ENCODE data around the gene CELF2. TPM values are rescaled to one million over a fixed set of nuclear protein-coding genes. Genes with fewer than 3 reads are reported as not detected.

Gene CELF2
- total and polyA plus RNA-seq, 9 of the 15 experiments (the other 6 are each of a cell fraction or from before 2014, with no cell fraction given) = 4.0 to 20.3 (median 11.1) TPM

- Histone ChIP-seq H3K27ac (ENCODE audit: extremely low read depth, low read depth, low read length) (no peak overlapping the region), H3K4me2 (ENCODE audit: insufficient read depth, low read length) (no peak overlapping the region), H3K4me3 (no peak overlapping the region), H3K9me1 (ENCODE audit: control insufficient read depth, insufficient read depth, low read length) (no peaks in the 10 kb centered on the region), H2AFZ (ENCODE audit: low read depth, low read length) (no peak overlapping the region), H4K20me1 (replicated peaks; ENCODE audit: control insufficient read depth, insufficient read depth, low read length) (no peaks in the 10 kb centered on the region), H3K27me3 (ENCODE audit: control insufficient read depth in 2 of 2, insufficient read depth in 2 of 2, low read length in 2 of 2) (peaks cover 13 to 18% of the 10 kb centered on the region in 2 experiments), H3K4me1 (replicated peaks in 1 of 2; ENCODE audit: control insufficient read depth in 2 of 2, insufficient read depth in 2 of 2, low read length in 2 of 2) (peaks cover 0 to 13% of the 10 kb centered on the region in 2 experiments; a peak in 2 of 5 replicates), H3K9ac (ENCODE audit: insufficient read depth in 1 of 2, low read depth in 2 of 2, low read length in 2 of 2) (no peak overlapping the region), H3K36me3 (ENCODE audit: control insufficient read depth, insufficient read depth, low read length) (no peaks in the 10 kb centered on the region), H3K9me3 (replicated peaks; ENCODE audit: control insufficient read depth, insufficient read depth, low read depth, low read length) (no peaks in the 10 kb centered on the region), H3K79me2 (ENCODE audit: control insufficient read depth, insufficient read depth, low read length) (no peaks in the 10 kb centered on the region)
- TF ChIP-seq POLR2B (IDR thresholded peaks at IDR 0.05; ENCODE audit: low read depth, partially characterized antibody) (no peak), PHTF2 (CRISPR knock-in tag; IDR thresholded peaks at IDR 0.05) (no peak), BRCA1 (IDR thresholded peaks at IDR 0.05) (no peak), BRCA1 (CRISPR knock-in tag; IDR thresholded peaks at IDR 0.05) (no peak), SRF (CRISPR knock-in tag; IDR thresholded peaks at IDR 0.05) (no peak), RNF2 (IDR thresholded peaks at IDR 0.05) (no peak), BHLHE40 (IDR thresholded peaks at IDR 0.05; ENCODE audit: low read length) (no peak), ZBTB33 (CRISPR knock-in tag; IDR thresholded peaks at IDR 0.05) (no peak), TCF7 (IDR thresholded peaks at IDR 0.05; ENCODE audit: borderline replicate concordance) (no peak), TCFL5 (CRISPR knock-in tag; conservative IDR thresholded peaks at IDR 0.05) (no peak), NCOA1 (IDR thresholded peaks at IDR 0.05; ENCODE audit: low read depth) (no peak), ZNF165 (CRISPR knock-in tag; IDR thresholded peaks at IDR 0.05; ENCODE audit: borderline replicate concordance) (no peak), SNRNP70 (optimal IDR thresholded peaks at IDR 0.05; ENCODE audit: low read depth, low read length) (no peak), NCOA6 (IDR thresholded peaks at IDR 0.05) (no peak), TEAD4 (IDR thresholded peaks at IDR 0.05; ENCODE audit: low read length) (no peak), TEAD4 (CRISPR knock-in tag; IDR thresholded peaks at IDR 0.05; ENCODE audit: borderline replicate concordance) (no peak), E2F3 (CRISPR knock-in tag; IDR thresholded peaks at IDR 0.05) (no peak), HNRNPUL1 (IDR thresholded peaks at IDR 0.05; ENCODE audit: low read length) (no peak), PHB (CRISPR knock-in tag; IDR thresholded peaks at IDR 0.05) (no peak), ZC3H4 (CRISPR knock-in tag; IDR thresholded peaks at IDR 0.05; ENCODE audit: borderline replicate concordance) (no peak), ZNF277 (CRISPR knock-in tag; IDR thresholded peaks at IDR 0.05; ENCODE audit: borderline replicate concordance) (no peak), ZFP1 (CRISPR knock-in tag; IDR thresholded peaks at IDR 0.05) (no peak)
- WGBS (ENCODE audit: insufficient coverage, low coverage, missing lambda C conversion rate) = 21% methylated on average over 11 of the region's 11 CpGs
- no peak for DNase-seq (ENCODE audit: extremely low read depth in 1 of 4, low spot score in 3 of 4)
- POLR2A ChIA-PET = no interaction called here
- FAIRE-seq = no peak
- no TSS peak for BruUV-seq (replicated peaks)
- intact Hi-C loops (cut with micrococcal nuclease) (no loop called here), in situ Hi-C loops (cut with MboI) (no loop called here)
- no peak for ATAC-seq
- CTCF ChIA-PET (ENCODE audit: low intra/inter-chr PET ratio) = interaction anchor here (0.6 kb wide), 1 partner anchor 30 kb away, joined by 3 read pairs; no protein-coding TSS in a partner anchor
Measured at GRCh38 chr10:11018855-11019631, 1.4 kb downstream of the CELF2 start.

Measured in K562 (cell line).